IMR-90 (cell line): ENCODE data around the gene RSRC2. TPM values are rescaled to one million over a fixed set of nuclear protein-coding genes. Genes with fewer than 3 reads are reported as not detected.

Experiments
- ATAC-seq: fragments of 200-7000 bp; cut with Tn5 transposase; 2 replicates; pipeline ENCODE4 v1.9.1; 2020; ENCODE audit warnings: low read depth, mild to moderate bottlenecking, moderate library complexity
- Bru-seq: library from RNA; stranded (reverse); fragments of 400-500 nt; gene quantifications from one replicate; lab custom pipeline; 2021; lab: Mats Ljungman, UMichigan
- BruChase-seq, 2 experiments: library from RNA; stranded (reverse); fragments of 400-500 nt; gene quantifications; one replicate each; lab custom pipeline; 2021; lab: Mats Ljungman, UMichigan
- BruUV-seq: library from RNA; stranded (reverse); fragments of 400-500 nt; replicated peaks from 2 replicates; lab custom pipeline; 2021; lab: Mats Ljungman, UMichigan
- CTCF ChIA-PET: fragments of 300-600 bp; formaldehyde crosslinking; extraction: SDS; loops from one replicate; lab custom pipeline; 2021; ENCODE audit warnings: antibody characterized with exemption; lab: Yijun Ruan, JAX
- POLR2A ChIA-PET: fragments of 300-600 bp; sonication (Branson Sonifier 250); formaldehyde crosslinking; loops from one replicate; lab custom pipeline; 2022; ENCODE audit warnings: antibody characterized with exemption; ENCODE audit not compliant: unreplicated experiment; lab: Charles Lee
- DNase-seq: peaks from one replicate; pipeline ENCODE4 v3.0.0; 2013
- H2AFZ ChIP-seq: replicated peaks from 2 replicates; pipeline ENCODE3; 2013; ENCODE audit warnings: low read length, mild to moderate bottlenecking; ENCODE audit not compliant: poor library complexity
- H2AK5ac ChIP-seq: 2 replicates; pipeline ENCODE4 v1.6.1; 2013; ENCODE audit warnings: low read depth, low read length, inconsistent platforms
- H2AK9ac ChIP-seq: replicated peaks from 2 replicates; pipeline ENCODE3; 2013; ENCODE audit warnings: mild to moderate bottlenecking, low read depth, low read length, moderate library complexity; ENCODE audit not compliant: poor library complexity
- H2BK120ac ChIP-seq: 2 replicates; pipeline ENCODE4 v1.6.1; 2013; ENCODE audit warnings: low read depth, low read length, inconsistent platforms
- H2BK15ac ChIP-seq: 3 replicates; pipeline ENCODE4 v1.6.1; 2013; ENCODE audit warnings: low read depth, low read length, inconsistent platforms
- H2BK20ac ChIP-seq: 2 replicates; pipeline ENCODE4 v1.6.1; 2013; ENCODE audit warnings: low read depth, mild to moderate bottlenecking, inconsistent platforms, low read length, moderate library complexity
- H2BK5ac ChIP-seq: 2 replicates; pipeline ENCODE4 v1.6.1; 2013; ENCODE audit warnings: mild to moderate bottlenecking, low read depth, low read length, inconsistent platforms; ENCODE audit not compliant: poor library complexity, severe bottlenecking
- H3K14ac ChIP-seq: replicated peaks from 2 replicates; pipeline ENCODE4 v1.6.1; 2013; ENCODE audit warnings: low read depth, low read length, inconsistent platforms
- H3K18ac ChIP-seq: 2 replicates; pipeline ENCODE4 v1.6.1; 2013; ENCODE audit warnings: low read depth, low read length, control low read depth
- H3K23ac ChIP-seq: 2 replicates; pipeline ENCODE4 v1.6.1; 2013; ENCODE audit warnings: low read depth, low read length, inconsistent platforms
- H3K27ac ChIP-seq: 2 replicates; pipeline ENCODE4 v1.5.1; 2013; ENCODE audit warnings: mild to moderate bottlenecking, control low read depth, low read length; ENCODE audit not compliant: insufficient read depth
- H3K27me3 ChIP-seq: 2 replicates; pipeline ENCODE4 v1.6.1; 2013; ENCODE audit warnings: low read length; ENCODE audit not compliant: control insufficient read depth, insufficient read depth
- H3K36me3 ChIP-seq: 2 replicates; pipeline ENCODE4 v1.6.1; 2013; ENCODE audit warnings: low read length, mixed read lengths; ENCODE audit not compliant: control insufficient read depth, insufficient read depth
- H3K4ac ChIP-seq: 2 replicates; pipeline ENCODE4 v1.6.1; 2013; ENCODE audit warnings: low read depth, low read length, inconsistent platforms
- H3K4me1 ChIP-seq: 2 replicates; pipeline ENCODE4 v1.6.1; 2013; ENCODE audit warnings: low read length, mixed read lengths; ENCODE audit not compliant: control insufficient read depth, insufficient read depth
- H3K4me2 ChIP-seq: 2 replicates; pipeline ENCODE4 v1.6.1; 2013; ENCODE audit warnings: low read depth, mild to moderate bottlenecking, control low read depth, low read length, moderate library complexity
- H3K4me3 ChIP-seq: 2 replicates; pipeline ENCODE4 v1.5.1; 2013; ENCODE audit warnings: low read depth, mild to moderate bottlenecking, control low read depth, low read length, moderate library complexity; ENCODE audit not compliant: insufficient read depth
- H3K56ac ChIP-seq: 2 replicates; pipeline ENCODE4 v1.6.1; 2013; ENCODE audit warnings: low read length, inconsistent platforms; ENCODE audit not compliant: insufficient read depth; ENCODE audit errors: extremely low read depth
- H3K79me1 ChIP-seq, 2 experiments: 2 replicates each; pipeline ENCODE4 v1.6.1; 2013; ENCODE audit warnings: low read length in 2 of 2, inconsistent platforms in 1 of 2, low read depth in 1 of 2
- H3K9ac ChIP-seq: 2 replicates; pipeline ENCODE4 v1.6.1; 2013; ENCODE audit warnings: low read depth, low read length, control low read depth
- H3K9me1 ChIP-seq: 2 replicates; pipeline ENCODE4 v1.6.1; 2013; ENCODE audit warnings: low read length, inconsistent platforms; ENCODE audit not compliant: insufficient read depth
- H3K9me3 ChIP-seq: 2 replicates; pipeline ENCODE4 v1.6.1; 2013; ENCODE audit warnings: low read length; ENCODE audit not compliant: control insufficient read depth, insufficient read depth
- H4K20me1 ChIP-seq: 2 replicates; pipeline ENCODE4 v1.6.1; 2013; ENCODE audit warnings: low read length, inconsistent platforms; ENCODE audit not compliant: insufficient read depth
- H4K5ac ChIP-seq: 2 replicates; pipeline ENCODE4 v1.6.1; 2013; ENCODE audit warnings: mild to moderate bottlenecking, low read depth, low read length, control low read depth
- H4K8ac ChIP-seq, 2 experiments: 2 replicates each; pipeline ENCODE4 v1.6.1; 2013; ENCODE audit warnings: low read depth in 2 of 2, low read length in 2 of 2, control low read depth in 1 of 2, inconsistent platforms in 1 of 2
- H4K91ac ChIP-seq: 2 replicates; pipeline ENCODE4 v1.6.1; 2013; ENCODE audit warnings: low read depth, low read length, inconsistent platforms; ENCODE audit not compliant: insufficient read depth
- BHLHE40 ChIP-seq: fragments of 150-350 bp; IDR thresholded peaks from 2 replicates; pipeline ENCODE4 v1.6.1; 2016; ENCODE audit warnings: mild to moderate bottlenecking, low read depth, low read length
- CEBPB ChIP-seq: IDR thresholded peaks from 2 replicates; pipeline ENCODE4 v1.6.1; 2012; ENCODE audit warnings: low read depth, low read length, improper control_type of control experiment
- CHD1 ChIP-seq: IDR thresholded peaks from 2 replicates; pipeline ENCODE4 v1.6.1; 2012; ENCODE audit warnings: low read depth, low read length, improper control_type of control experiment
- CTCF ChIP-seq: conservative IDR thresholded peaks from 2 replicates; pipeline ENCODE4 v1.5.1; 2012; ENCODE audit warnings: mild to moderate bottlenecking, low read depth, low read length, improper control_type of control experiment
- ELK1 ChIP-seq: fragments of 150-350 bp; IDR thresholded peaks from 2 replicates; pipeline ENCODE4 v1.6.1; 2016; ENCODE audit warnings: low read depth, mild to moderate bottlenecking, low read length, moderate library complexity, borderline replicate concordance
- FOS ChIP-seq: fragments of 150-350 bp; IDR thresholded peaks from 2 replicates; pipeline ENCODE4 v1.6.1; 2016; ENCODE audit warnings: low read depth, low read length
- MAFK ChIP-seq: IDR thresholded peaks from 2 replicates; pipeline ENCODE4 v1.6.1; 2012; ENCODE audit warnings: low read depth, low read length, improper control_type of control experiment
- MXI1 ChIP-seq: IDR thresholded peaks from 2 replicates; pipeline ENCODE4 v1.6.1; 2012; ENCODE audit warnings: low read depth, mild to moderate bottlenecking, low read length, moderate library complexity, borderline replicate concordance
- NFE2L2 ChIP-seq: fragments of 150-350 bp; IDR thresholded peaks from 2 replicates; pipeline ENCODE4 v1.6.1; 2016; ENCODE audit warnings: low read depth, mild to moderate bottlenecking, low read length
- POLR2A ChIP-seq: IDR thresholded peaks from 2 replicates; pipeline ENCODE4 v1.6.1; 2012; ENCODE audit warnings: mild to moderate bottlenecking, low read depth, low read length
- RCOR1 ChIP-seq: IDR thresholded peaks from 2 replicates; pipeline ENCODE4 v1.6.1; 2012; ENCODE audit warnings: mild to moderate bottlenecking, low read length, improper control_type of control experiment; ENCODE audit not compliant: insufficient replicate concordance
- SMC3 ChIP-seq: fragments of 150-350 bp; IDR thresholded peaks from 2 replicates; pipeline ENCODE4 v1.6.1; 2016; ENCODE audit warnings: low read depth, mild to moderate bottlenecking, antibody characterized with exemption, low read length, moderate library complexity
- WGBS, 2 experiments: methylation state at CpG; one replicate each; pipeline versions ENCODE4 v1.1.5 to v1.1.7; 2013; ENCODE audit warnings: missing lambda C conversion rate in 2 of 2; ENCODE audit not compliant: insufficient read length in 1 of 2; ENCODE audit errors: extremely low coverage in 2 of 2; 5-methylcytosine and 5-hydroxymethylcytosine counted together
- dilution Hi-C: fragments of 300-500 bp; cut with HindIII; formaldehyde crosslinking; loops from one replicate; pipeline ENCODE4 v1.14.3; 2018; ENCODE audit warnings: low sequenced_read_pairs; ENCODE audit not compliant: unreplicated experiment
- in situ Hi-C: fragments of 300-500 bp; cut with MboI; formaldehyde crosslinking; loops from 3 replicates; pipeline ENCODE4 v1.14.3; 2019; ENCODE audit warnings: low sequenced_read_pairs, inconsistent platforms, mixed read lengths
- intact Hi-C: fragments of 100-400 bp; cut with micrococcal nuclease; formaldehyde crosslinking; loops from 2 replicates; pipeline ENCODE4 v1.10.0; 2022
- long read RNA-seq: library from polyadenylated mRNA; unstranded; transcript quantifications from one replicate; pipeline ENCODE4 v2.0.0, GENCODE V29; 2021; ENCODE audit not compliant: unreplicated experiment
- polyA plus RNA-seq, 3 experiments: library from polyadenylated mRNA; depleted of rRNA; stranded (reverse); fragments of >200 nt; gene quantifications; 2 replicates each; pipeline ENCODE4 v1.2.3, GENCODE V29; 2012; ENCODE audit warnings: low replicate concordance in 1 of 3
- total RNA-seq: library from RNA; depleted of rRNA; stranded (reverse); fragments of >200 nt; gene quantifications from 2 replicates; pipeline ENCODE4 v1.2.3, GENCODE V29; 2012; rRNA removed

Gene RSRC2
- 18.6 and 41.7 TPM in 2 replicates for total RNA-seq
- 31.5 and 32.1 TPM in 2 replicates for polyA plus RNA-seq (2012; rRNA removed)
- 3.0 and 4.6 TPM in 2 replicates for polyA plus RNA-seq (2012; cell fraction: cytosol; rRNA removed)
- polyA plus RNA-seq (2012; cell fraction: nucleus; rRNA removed; ENCODE audit: low replicate concordance), result 13.0 and 103 TPM in 2 replicates
- Bru-seq, nascent RNA, result percentile 98 among the genes with signal in this experiment
- percentile 92 among the genes with signal in this experiment for BruChase-seq, experiment 1, labeled RNA remaining after a 6-hour chase
- BruChase-seq, experiment 2, labeled RNA remaining after a 2-hour chase, result percentile 85 among the genes with signal in this experiment
- long read RNA-seq, transcript RSRC2-201 (10 exons, 3,520 nt), result major isoform, 8 of 64 reads
- long read RNA-seq, partial matches to known transcripts, result 20 of 64 reads
- long read RNA-seq, other reads (novel, unspliced or antisense), result 33 of 64 reads

GRCh38 chr12:122526683-122527477, at the start of gene RSRC2, which contains the start of gene KNTC1:
RSRC2 (minus strand) TSS chr12:122526936; CDS start chr12:122526853, 83 bp downstream.
KNTC1 (plus strand) TSS chr12:122527249; CDS start chr12:122530064, 2,815 bp downstream.
- DNase-seq (peak; percentile 100), ATAC-seq (peak; percentile 97)
- no peaks in the 10 kb centered on the region for H3K27me3 ChIP-seq
- peak within 1 kb of the TSS; percentile 95 for H3K4ac ChIP-seq
- H2BK120ac ChIP-seq, result peak within 1 kb of the TSS; percentile 66
- H4K91ac ChIP-seq, result peak within 1 kb of the TSS; percentile 98
- ChIA-PET POLR2A (interaction anchor here (0.6 kb wide), 1 partner anchor 53 kb away, joined by 7 read pairs; no protein-coding TSS in a partner anchor), CTCF (interaction anchor here (0.6 kb wide), 1 partner anchor 58 kb away, joined by 3 read pairs; no protein-coding TSS in a partner anchor)
- H3K9me1 ChIP-seq, result 0 out of 2 replicates have a peak, but pooled peaks cover 2% of the 10 kb centered on the region
- H3K4me3 ChIP-seq, result peak within 1 kb of the TSS; percentile 70
- H3K79me1 ChIP-seq, result peaks cover 20 to 35% of the 10 kb centered on the region in 2 experiments
- peak within 1 kb of the TSS; percentile 90 to 98 for H4K8ac ChIP-seq
- H2AFZ ChIP-seq, result peak within 1 kb of the TSS; percentile 92
- H3K9me3 ChIP-seq, result no peaks in the 10 kb centered on the region
- peak within 1 kb of the TSS; percentile 91 for H3K4me2 ChIP-seq
- H2AK5ac ChIP-seq, result peak within 1 kb of the TSS; percentile 93
- peak within 1 kb of the TSS; percentile 97 for H3K14ac ChIP-seq
- H2BK20ac ChIP-seq, result no peak within 1 kb of the TSS
- peak within 1 kb of the TSS; percentile 98 for H2AK9ac ChIP-seq
- peaks cover 5% of the 10 kb centered on the region for H3K36me3 ChIP-seq
- intact Hi-C loops, result loop anchor here (2.0 kb wide), 2 partner anchors 128 to 226 kb away; partner anchors contain the start of gene DENR
- no TSS peak for BruUV-seq
- peak within 1 kb of the TSS; percentile 100 for H3K56ac ChIP-seq
- H4K20me1 ChIP-seq, result peaks cover 40% of the 10 kb centered on the region
- H3K4me1 ChIP-seq, result peaks cover 4% of the 10 kb centered on the region
- H3K27ac ChIP-seq, result peak within 1 kb of the TSS; percentile 96
- peak within 1 kb of the TSS; percentile 90 for H3K18ac ChIP-seq
- in situ Hi-C loops, result no loop called here
- peak within 1 kb of the TSS; percentile 98 for H3K9ac ChIP-seq
- H3K23ac ChIP-seq, result peak within 1 kb of the TSS; percentile 99
- WGBS, 2 experiments, result 2% methylated on average over 12 of the region's 51 CpGs; no CpG with 5 or more reads in 1 of the 2 experiments
- dilution Hi-C loops, result no loop called here
- H2BK5ac ChIP-seq, result peak within 1 kb of the TSS; percentile 96
- peak within 1 kb of the TSS; percentile 71; the same call in 1 of the 3 replicates for H2BK15ac ChIP-seq
- peak within 1 kb of the TSS; percentile 93 for H4K5ac ChIP-seq
- no peak for TF ChIP-seq SMC3
- TF ChIP-seq CHD1, result no peak; the same call in 1 of the 2 replicates
- 0 out of 2 replicates have a peak, but pooled peaks have one; percentile 1 for TF ChIP-seq FOS
- peak; percentile 57; the same call in 1 of the 2 replicates for TF ChIP-seq MXI1
- TF ChIP-seq MAFK, result 0 out of 2 replicates have a peak, but pooled peaks have one; percentile 2
- TF ChIP-seq BHLHE40, result no peak; the same call in 1 of the 2 replicates
- TF ChIP-seq RCOR1, result no peak
- peak; percentile 99 for TF ChIP-seq POLR2A
- TF ChIP-seq CEBPB, result peak; percentile 76
- no peak for TF ChIP-seq ELK1
- no peak for TF ChIP-seq CTCF
- no peak for TF ChIP-seq NFE2L2
